ENCODE results near the gene CCNB3. TPM values are rescaled to one million over a fixed set of nuclear protein-coding genes. Genes with fewer than 3 reads are reported as not detected.

CCNB3 gene
- total and polyA plus RNA-seq, 2 of the 4 experiments (the other 2 are of a cell fraction), result 0.09 to 0.18 TPM

DNA sequence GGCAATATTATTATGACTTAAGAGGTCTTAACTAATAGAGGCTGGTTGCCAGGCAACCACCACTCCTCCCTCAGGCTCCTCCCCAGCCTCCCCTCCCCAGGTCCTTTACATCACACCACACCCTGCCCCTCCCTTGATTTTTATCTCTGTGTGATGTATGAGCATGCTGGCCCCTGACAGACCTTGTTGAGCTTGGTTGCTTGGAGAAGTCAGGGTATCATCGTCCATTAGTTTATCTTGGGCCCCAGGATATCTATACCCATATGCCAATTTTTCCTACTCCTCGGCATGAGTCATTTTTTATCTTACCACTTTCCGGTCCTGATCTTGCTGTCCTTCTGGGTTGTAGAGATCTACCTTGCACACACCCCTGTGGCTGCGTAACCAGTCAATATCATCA, 6.2 kb upstream of the CCNB3 start:
- Histone ChIP-seq H3K23ac (ENCODE audit: low read depth, low read length) (no peak overlapping the region), H3K27me3 (ENCODE audit: control insufficient read depth, insufficient read depth, low read length) (no peaks in the 10 kb centered on the region; the same call in 1 of the 2 replicates), H4K91ac (ENCODE audit: insufficient read depth, low read depth, low read length) (no peak overlapping the region), H3K9me3 (ENCODE audit: control insufficient read depth, insufficient read depth, low read length) (no peaks in the 10 kb centered on the region), H2AFZ (replicated peaks; ENCODE audit: low read length, poor library complexity) (no peak overlapping the region), H4K5ac (ENCODE audit: low read depth, low read length) (no peak overlapping the region), H4K8ac (ENCODE audit: low read depth in 2 of 2, low read length in 2 of 2) (no peak overlapping the region), H3K79me1 (ENCODE audit: low read depth in 1 of 2, low read length in 2 of 2) (no peaks in the 10 kb centered on the region), H2BK5ac (ENCODE audit: low read depth, low read length, poor library complexity, severe bottlenecking) (no peak overlapping the region), H4K20me1 (ENCODE audit: insufficient read depth, low read length) (no peaks in the 10 kb centered on the region), H3K18ac (ENCODE audit: low read depth, low read length) (no peak overlapping the region), H2BK120ac (ENCODE audit: low read depth, low read length) (no peak overlapping the region), H2BK20ac (ENCODE audit: low read depth, low read length) (no peak overlapping the region), H3K56ac (ENCODE audit: extremely low read depth, insufficient read depth, low read length) (no peak overlapping the region), H3K4me3 (ENCODE audit: insufficient read depth, low read depth, low read length) (no peak overlapping the region), H3K4me2 (ENCODE audit: low read depth, low read length) (no peak overlapping the region), H2AK9ac (replicated peaks; ENCODE audit: low read depth, low read length, poor library complexity) (no peak overlapping the region), H2AK5ac (ENCODE audit: low read depth, low read length) (no peak overlapping the region), H3K27ac (ENCODE audit: insufficient read depth, low read length) (no peak overlapping the region), H3K4ac (ENCODE audit: low read depth, low read length) (no peak overlapping the region), H2BK15ac (ENCODE audit: low read depth, low read length) (no peak overlapping the region), H3K9me1 (ENCODE audit: insufficient read depth, low read length) (no peaks in the 10 kb centered on the region), H3K4me1 (ENCODE audit: control insufficient read depth, insufficient read depth, low read length) (no peaks in the 10 kb centered on the region), H3K9ac (ENCODE audit: low read depth, low read length) (no peak overlapping the region), H3K14ac (replicated peaks; ENCODE audit: low read depth, low read length) (no peak overlapping the region), H3K36me3 (ENCODE audit: control insufficient read depth, insufficient read depth, low read length) (no peaks in the 10 kb centered on the region)
- ATAC-seq (ENCODE audit: low read depth) (no peak), DNase-seq (no peak)
- no TSS peak for BruUV-seq (replicated peaks)
- no peak for TF ChIP-seq MAFK (IDR thresholded peaks at IDR 0.05; ENCODE audit: low read depth, low read length)
- TF ChIP-seq RAD21 (IDR thresholded peaks at IDR 0.05; ENCODE audit: low read length), result no peak
- TF ChIP-seq CEBPB (IDR thresholded peaks at IDR 0.05; ENCODE audit: low read depth, low read length), result no peak
- no peak for TF ChIP-seq RCOR1 (IDR thresholded peaks at IDR 0.05; ENCODE audit: insufficient replicate concordance, low read length)
- TF ChIP-seq, protein P1, sequence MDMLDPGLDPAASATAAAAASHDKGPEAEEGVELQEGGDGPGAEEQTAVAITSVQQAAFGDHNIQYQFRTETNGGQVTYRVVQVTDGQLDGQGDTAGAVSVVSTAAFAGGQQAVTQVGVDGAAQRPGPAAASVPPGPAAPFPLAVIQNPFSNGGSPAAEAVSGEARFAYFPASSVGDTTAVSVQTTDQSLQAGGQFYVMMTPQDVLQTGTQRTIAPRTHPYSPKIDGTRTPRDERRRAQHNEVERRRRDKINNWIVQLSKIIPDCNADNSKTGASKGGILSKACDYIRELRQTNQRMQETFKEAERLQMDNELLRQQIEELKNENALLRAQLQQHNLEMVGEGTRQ (IDR thresholded peaks at IDR 0.05; ENCODE audit: low read depth, low read length), result no peak
- no peak for TF ChIP-seq FOS (IDR thresholded peaks at IDR 0.05; ENCODE audit: low read depth, low read length)
- TF ChIP-seq, protein P2, sequence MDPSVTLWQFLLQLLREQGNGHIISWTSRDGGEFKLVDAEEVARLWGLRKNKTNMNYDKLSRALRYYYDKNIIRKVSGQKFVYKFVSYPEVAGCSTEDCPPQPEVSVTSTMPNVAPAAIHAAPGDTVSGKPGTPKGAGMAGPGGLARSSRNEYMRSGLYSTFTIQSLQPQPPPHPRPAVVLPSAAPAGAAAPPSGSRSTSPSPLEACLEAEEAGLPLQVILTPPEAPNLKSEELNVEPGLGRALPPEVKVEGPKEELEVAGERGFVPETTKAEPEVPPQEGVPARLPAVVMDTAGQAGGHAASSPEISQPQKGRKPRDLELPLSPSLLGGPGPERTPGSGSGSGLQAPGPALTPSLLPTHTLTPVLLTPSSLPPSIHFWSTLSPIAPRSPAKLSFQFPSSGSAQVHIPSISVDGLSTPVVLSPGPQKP (IDR thresholded peaks at IDR 0.05; ENCODE audit: borderline replicate concordance, low read depth, low read length), result no peak
- TF ChIP-seq CHD1 (IDR thresholded peaks at IDR 0.05; ENCODE audit: low read depth, low read length), result no peak
- no peak for TF ChIP-seq POLR2A (IDR thresholded peaks at IDR 0.05; ENCODE audit: low read depth, low read length)
- TF ChIP-seq MXI1 (IDR thresholded peaks at IDR 0.05; ENCODE audit: borderline replicate concordance, low read depth, low read length), result no peak
- TF ChIP-seq BHLHE40 (IDR thresholded peaks at IDR 0.05; ENCODE audit: low read depth, low read length), result no peak
- TF ChIP-seq NFE2L2 (IDR thresholded peaks at IDR 0.05; ENCODE audit: low read depth, low read length), result no peak
- no peak for TF ChIP-seq SMC3 (IDR thresholded peaks at IDR 0.05; ENCODE audit: low read depth, low read length)
- TF ChIP-seq MAZ (IDR thresholded peaks at IDR 0.05; ENCODE audit: borderline replicate concordance, low read depth, low read length), result no peak
- intact Hi-C loops (cut with micrococcal nuclease), result no loop called here
- dilution Hi-C loops (cut with HindIII; ENCODE audit: low sequenced_read_pairs, unreplicated experiment), result no loop called here
- ChIA-PET CTCF (no interaction called here), POLR2A (ENCODE audit: unreplicated experiment) (no interaction called here)
- in situ Hi-C loops (cut with MboI; ENCODE audit: low sequenced_read_pairs), result no loop called here
- WGBS, 2 experiments (ENCODE audit: extremely low coverage in 2 of 2, insufficient read length in 1 of 2), result no CpG with 5 or more reads among the region's 4 CpGs
